ENCODE measurements around the gene OR9A2.

Gene OR9A2, protein sequence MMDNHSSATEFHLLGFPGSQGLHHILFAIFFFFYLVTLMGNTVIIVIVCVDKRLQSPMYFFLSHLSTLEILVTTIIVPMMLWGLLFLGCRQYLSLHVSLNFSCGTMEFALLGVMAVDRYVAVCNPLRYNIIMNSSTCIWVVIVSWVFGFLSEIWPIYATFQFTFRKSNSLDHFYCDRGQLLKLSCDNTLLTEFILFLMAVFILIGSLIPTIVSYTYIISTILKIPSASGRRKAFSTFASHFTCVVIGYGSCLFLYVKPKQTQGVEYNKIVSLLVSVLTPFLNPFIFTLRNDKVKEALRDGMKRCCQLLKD

GRCh38 chr7:143027032-143027431 is at the start of gene OR9A2:
TSS of gene OR9A2 (minus strand) at chr7:143027132. CDS start at chr7:143027132, 0 bp downstream.
- no peak for DNase-seq (ENCODE audit: low spot score)
- TF ChIP-seq CTCF (IDR thresholded peaks at IDR 0.05; ENCODE audit: extremely low read depth, missing control alignments): no peak

- no peak for TF ChIP-seq CTCF (IDR thresholded peaks at IDR 0.05; ENCODE audit: extremely low read depth, missing control alignments)
- DNase-seq (ENCODE audit: low spot score): no peak
Measured at GRCh38 chr7:143074141-143074540, 47.2 kb upstream of the OR9A2 start.

DNA sequence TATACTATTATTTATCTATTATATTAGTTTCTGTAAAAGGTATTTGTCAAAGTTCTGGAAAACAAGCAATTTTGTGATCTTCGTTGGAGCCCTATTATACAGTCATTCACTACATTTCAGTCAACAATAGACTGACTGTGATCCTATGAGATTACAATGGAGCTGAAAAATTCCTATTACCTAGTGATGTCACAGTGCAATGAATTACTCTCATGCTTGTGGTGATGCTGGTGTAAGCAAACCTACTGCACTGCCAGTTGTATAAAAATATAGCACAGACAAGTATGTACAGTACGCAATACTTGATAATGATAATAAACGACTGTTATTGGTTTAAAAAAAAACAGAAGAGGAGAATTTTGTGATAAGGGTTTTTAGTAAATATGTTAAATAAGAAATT is 46.6 kb upstream of the OR9A2 start:
- TF ChIP-seq CTCF (IDR thresholded peaks at IDR 0.05; ENCODE audit: extremely low read depth, missing control alignments): no peak
- DNase-seq (ENCODE audit: low spot score): no peak

DNA sequence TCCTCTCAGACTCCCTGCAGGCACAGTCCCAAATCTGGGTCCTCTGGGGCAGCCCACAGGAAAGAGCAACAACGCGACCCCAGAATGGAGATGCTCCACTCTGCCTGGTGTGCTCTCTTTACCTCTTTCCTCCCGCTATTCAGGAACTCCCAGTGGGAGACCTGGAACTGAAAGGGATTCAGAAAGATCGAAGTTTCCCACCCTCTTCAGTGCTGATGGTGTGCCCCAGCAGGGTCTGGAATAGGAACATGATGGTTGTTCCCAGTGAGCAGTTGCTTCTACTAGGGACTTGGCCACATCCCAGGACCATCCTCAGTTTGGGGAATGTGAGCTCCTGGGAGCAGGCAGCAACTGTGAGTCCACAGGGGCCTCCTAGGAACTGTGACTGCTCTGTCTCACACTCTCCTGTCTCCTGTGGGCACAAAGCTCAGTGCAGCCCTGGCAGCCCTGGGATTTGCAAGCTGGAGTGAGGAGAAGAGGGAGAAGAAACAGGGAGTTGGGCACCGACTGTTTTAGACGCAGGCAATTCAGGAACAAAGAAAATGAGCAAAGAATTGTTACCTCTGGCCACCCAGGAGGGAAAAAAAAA is 43.1 kb upstream of the OR9A2 start:
- no peak for DNase-seq (ENCODE audit: low spot score)
- no peak for TF ChIP-seq CTCF (IDR thresholded peaks at IDR 0.05; ENCODE audit: extremely low read depth, missing control alignments)

GRCh38 chr7:143068446-143068845 is 41.5 kb upstream of the OR9A2 start:
- TF ChIP-seq CTCF (IDR thresholded peaks at IDR 0.05; ENCODE audit: extremely low read depth, missing control alignments): no peak
- no peak for DNase-seq (ENCODE audit: low spot score)

DNA sequence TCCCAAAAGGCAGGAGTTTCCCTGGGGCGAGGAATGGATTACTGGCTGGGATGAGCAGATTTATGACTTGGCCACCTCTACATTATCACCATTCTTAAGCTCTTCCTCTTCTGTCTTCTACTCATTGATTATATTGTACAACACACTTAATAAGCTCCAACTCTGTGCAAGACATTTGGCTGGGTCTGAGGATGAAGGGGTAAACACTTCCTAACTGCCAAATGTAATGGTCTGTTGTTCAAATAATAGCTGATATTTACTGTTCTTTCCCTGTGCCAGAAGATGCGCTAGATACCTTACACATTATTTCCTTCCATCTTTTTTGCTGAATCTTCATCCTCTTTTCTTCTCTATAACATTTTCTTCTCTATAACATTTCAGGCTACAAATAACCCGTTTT is 36.8 kb upstream of the OR9A2 start:
- no peak for DNase-seq (ENCODE audit: low spot score)
- no peak for TF ChIP-seq CTCF (IDR thresholded peaks at IDR 0.05; ENCODE audit: extremely low read depth, missing control alignments)

DNA sequence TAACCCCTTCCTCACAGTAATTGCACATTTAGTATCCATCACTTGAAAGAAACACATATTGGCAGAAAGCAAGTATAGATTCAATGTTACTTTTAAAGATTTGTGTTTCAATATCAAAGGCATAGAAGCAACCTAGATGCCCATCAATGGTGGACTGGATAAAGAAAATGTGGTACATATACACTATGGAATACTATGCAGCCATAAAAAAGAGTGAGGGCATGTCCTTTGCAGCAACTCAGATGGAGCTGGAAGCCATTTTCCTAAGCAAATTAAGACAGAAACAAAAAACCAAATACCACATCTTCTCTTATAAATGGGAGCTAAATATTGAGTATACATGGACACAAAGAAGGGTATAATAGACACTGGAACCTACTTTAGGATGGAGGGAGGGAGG is 28.8 kb upstream of the OR9A2 start:
- DNase-seq (ENCODE audit: low spot score): no peak
- TF ChIP-seq CTCF (IDR thresholded peaks at IDR 0.05; ENCODE audit: extremely low read depth, missing control alignments): no peak

Data from GM20000 (cell line).